Measurements from ENCODE around the gene MYADML2.
"Not testable (repeated sequence)": the region's sequence is repeated elsewhere in the genome, so short reads cannot be mapped to it uniquely, and the experiment has no call there.

Gene MYADML2

DNA sequence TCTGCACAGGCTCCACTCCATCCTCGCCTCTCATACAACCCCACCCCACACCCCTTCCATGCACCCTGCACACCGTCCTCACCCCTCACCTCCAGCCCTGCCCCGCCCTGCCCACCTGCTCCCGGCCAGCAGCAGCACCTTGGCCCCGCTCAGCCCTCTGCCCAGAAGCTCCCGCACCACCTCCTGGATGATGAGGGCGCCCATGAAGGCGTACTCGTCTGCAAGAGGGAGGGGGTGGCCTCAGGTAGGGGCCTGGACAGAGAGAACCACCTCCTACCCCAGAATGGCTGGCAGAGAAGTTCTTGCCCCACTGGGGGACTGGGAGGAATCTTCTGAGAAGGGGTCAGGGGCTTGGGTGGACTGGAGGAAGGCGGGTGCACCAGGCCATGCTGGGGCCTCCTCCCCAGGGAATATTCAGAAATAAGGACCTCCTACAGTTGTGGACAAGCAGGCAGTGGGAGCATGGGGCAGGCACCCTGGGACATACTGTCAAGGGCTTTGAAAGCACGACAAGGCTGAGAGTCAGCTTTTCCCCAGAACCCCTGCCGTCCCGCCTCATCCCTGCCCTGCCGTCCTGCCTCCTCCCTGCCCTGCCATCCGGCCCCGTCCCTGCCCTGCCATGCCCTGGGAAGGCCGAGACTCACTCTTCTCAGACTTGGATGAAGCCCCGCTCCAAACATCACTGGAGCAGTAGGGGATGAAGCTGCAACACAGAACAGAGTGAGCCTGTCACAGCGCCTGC is 10.8 kb upstream of the MYADML2 start:
- DNase-seq, result no peak

DNA sequence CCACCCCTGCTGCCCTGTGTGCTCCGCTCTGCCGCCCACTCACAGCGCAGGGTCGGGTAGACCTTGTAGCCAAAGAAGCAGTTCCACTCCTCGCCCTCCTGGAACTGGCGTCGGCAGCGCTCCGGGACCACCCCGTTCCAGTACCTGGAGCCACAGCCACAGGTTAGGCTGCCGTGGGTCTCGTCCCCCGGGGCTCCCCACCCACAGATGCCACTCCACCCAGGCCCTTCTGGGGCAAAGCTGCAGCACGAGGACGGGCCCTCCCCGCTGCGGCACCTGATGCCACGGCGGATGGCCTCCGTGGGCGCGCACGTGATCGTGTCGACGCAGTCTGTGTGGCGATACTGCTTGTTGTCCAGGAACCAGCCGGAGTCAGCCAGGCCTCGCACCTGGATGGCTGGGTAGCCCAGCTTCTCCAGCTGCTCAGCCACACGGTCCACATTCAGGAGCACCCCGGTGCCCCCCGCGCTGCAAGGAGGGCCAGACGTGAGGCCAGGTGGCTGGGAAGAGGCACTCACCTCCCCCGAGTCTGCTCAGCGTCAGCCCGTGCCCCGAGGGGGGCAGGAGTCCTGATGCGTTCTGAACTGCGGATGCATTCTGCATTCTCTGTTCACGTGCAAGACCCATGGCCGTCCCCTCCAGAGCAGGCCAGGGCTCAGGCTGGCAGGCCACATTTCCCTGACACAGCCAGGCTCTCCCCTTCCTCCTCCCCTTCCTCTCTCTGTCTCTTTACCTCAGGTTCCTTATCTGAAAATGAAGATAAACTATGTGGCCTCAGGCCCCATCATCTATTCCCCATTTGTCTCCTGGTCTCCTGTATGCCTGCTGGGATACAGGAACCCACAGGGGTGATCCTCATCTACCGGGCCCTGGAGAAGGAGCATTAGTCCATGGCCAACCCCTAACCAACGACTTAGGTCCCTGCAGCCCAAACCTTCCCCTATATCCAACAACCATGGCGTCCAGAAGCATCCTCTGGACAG is 9.9 kb upstream of the MYADML2 start:
- DNase-seq, result no peak

DNA sequence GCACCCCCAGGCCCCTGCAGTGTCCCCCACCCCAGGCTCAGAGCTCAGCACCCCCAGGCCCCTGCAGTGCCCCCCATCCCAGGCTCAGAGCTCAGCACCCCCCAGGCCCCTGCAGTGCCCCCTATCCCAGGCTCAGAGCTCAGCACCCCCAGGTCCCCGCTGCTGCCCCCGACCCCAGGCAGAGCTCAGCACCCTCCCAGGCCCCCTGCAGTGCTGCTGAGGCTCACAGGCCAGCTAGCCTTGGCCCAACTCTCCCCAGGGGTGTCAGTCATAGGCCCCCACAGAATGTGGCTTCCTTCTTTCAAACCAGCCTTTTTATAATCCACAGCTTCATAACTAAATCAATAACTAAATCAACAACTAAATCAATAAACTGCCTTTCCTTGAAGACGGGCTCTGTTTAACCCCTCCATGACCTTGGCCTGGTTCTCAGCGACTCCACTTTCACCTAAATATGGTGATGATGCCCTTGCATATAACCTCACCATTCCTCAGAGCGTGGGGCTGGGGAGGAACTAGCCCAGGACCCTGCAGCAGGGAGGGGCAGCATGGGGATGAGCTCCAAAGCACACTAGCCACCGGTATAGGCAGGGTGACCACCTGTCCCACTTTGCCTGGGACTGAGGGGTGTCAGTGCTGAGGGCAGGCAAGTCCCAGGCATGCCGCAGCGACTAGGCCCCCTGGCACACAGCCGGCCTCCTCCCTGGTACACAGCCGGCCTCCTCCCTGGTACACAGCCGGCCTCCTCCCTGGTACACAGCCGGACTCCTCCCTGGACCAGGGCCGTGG is 8.9 kb upstream of the MYADML2 start:
- no peak for DNase-seq

DNA sequence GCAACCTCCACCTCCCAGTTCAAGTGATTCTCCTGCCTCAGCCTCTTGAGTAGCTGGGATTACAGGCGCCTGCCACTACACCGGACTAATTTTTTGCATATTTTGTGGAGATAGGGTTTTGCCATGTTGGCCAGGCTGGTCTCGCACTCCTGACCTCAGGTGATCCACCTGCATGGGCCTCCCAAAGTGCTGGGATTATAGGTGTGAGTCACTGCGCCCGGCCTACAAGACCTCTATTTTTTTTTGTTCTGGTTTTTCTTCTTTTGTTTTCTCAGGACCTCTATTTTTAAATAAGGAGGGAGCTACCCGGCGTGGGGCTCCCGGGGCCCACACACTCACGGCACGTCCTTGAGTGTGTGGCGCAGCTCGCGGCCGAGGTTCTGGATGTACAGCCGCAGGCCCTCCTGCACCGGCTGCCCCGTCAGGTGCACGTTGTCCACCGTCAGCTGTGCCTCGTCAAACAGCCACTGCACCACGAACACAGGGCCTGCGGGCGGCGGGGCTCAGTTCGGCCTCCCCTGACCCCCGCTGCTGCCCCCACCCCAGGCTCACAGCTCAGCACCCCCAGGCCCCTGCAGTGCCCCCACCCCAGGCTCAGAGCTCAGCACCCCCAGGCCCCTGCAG is 8.1 kb upstream of the MYADML2 start:
- DNase-seq, result no peak

DNA sequence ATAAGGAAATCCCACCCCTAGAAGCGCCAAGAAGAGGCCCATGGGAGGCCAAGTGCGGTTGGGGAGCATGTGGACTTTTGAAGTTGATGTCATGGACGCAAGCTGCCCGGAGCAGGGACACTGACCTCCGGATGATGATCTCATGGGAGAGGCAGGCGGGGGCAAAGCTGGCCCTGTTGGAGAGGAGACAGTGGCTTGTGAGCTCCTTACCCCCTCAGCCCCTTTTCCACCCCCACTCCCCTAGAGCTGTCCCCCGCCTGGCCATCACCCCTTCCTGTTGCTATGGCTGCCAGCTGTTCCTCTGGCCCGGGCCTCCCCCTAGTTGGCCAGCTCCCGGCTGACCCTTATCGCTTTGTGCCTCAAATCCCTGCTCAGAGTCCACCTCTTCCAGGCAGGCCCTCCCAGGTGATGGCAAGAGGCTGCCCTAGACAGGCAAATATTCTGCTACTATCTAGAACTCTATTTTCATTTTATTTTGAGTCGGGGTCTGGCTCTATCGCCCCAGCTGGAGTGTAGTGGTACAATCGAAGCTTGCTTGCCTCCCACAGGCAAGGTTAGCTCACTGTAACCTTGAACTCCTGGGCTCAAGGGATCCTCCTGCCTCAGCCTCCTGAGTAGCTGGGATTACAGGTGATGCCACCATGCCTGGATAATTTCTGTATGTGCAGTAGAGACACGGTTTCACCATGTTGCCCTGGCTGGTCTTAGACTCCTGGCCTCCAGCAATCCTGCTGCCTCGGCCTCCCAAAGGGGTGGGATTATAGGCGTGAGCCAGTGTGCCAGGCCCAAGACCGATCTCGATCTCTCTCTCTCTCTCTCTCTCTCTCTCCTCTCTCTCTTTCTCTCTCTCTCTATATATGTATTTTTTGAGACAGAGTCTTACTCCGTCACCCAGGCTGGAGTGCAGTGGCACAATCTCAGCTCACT is 7.4 kb upstream of the MYADML2 start:
- DNase-seq, result no peak

DNA sequence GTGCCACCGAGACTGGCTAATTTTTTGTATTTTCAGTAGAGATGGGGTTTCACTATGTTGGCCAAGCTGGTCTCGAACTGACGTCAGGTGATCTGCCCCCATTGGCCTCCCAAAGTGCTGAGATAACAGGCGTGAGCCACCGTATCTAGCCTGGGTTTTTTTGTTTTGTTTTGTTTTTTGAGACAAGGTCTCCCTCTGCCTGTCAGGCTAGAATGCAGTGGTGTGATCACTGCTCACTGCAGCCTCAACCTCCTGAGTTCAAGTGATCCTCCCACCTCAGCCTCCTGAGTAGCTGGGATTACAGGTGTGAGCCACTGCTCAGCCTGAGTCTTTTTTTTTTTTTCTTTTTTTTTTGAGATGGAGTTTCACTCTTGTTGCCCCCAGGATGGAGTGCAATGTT is 6.4 kb upstream of the MYADML2 start:
- DNase-seq, result not testable (repeated sequence)

DNA sequence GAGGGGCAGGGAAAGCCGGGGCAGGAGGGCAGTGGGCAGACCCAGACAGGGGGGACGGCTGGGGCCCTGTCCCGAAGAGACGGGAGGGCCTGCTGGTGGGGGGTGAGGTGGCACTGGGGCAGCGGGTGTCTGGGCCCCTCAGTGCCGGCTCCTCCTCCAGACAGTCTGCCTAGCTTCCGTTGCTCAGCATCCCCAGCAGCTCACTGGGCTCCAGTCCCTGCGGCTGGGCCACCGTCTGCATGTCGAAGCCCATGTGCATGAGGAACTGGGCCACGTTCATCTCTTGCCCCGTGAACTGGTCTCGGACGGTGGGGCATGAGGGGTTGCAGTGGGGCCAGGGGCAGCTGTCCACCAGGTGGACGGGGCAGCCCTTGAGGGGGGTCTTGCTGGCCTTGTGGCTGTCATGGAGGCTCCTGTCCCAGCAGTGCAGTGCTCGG is 5.8 kb upstream of the MYADML2 start:
- DNase-seq, result no peak

DNA sequence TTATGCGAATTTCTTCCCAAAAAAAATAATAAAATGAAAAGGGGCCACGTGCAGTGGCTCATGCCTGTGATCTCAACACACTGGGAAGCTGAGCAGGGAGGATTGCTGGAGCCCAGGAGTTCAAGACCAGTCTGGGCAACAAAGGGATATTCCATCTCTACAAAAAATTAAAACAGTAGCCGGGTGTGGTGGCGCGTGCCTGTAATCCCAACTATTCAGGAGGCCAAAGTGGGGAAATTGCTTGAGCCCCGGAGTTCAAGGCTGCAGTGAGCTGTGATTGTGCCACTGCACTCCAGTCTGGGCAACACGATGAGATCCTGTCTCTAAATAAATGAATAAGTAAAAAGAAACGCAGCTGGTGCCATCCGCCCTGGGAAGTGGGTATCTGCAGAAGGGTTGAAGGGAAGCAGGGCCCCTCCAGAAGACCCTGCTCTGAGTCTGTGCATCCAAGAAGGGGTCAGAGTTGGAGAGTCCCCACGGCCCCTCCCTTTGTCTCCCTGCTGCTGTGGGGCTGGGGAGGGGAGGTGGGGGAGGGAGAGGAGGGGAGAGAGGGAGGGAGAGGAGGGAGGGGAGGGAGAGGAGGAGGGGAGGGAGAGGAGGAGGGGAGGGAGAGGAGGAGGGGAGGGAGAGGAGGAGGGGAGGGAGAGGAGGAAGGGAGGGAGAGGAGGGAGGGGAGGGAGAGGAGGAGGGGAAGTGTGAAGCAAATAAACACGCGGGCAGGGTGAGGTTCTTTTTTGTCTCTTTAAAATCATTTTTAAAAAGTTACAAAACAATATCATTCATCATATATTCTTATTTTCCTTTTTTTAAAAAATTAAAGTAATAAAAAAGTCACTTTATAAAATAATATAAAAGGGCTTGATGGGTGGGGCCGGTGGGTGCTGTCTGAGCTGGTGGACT is 5.0 kb upstream of the MYADML2 start:
- no peak for DNase-seq

DNA sequence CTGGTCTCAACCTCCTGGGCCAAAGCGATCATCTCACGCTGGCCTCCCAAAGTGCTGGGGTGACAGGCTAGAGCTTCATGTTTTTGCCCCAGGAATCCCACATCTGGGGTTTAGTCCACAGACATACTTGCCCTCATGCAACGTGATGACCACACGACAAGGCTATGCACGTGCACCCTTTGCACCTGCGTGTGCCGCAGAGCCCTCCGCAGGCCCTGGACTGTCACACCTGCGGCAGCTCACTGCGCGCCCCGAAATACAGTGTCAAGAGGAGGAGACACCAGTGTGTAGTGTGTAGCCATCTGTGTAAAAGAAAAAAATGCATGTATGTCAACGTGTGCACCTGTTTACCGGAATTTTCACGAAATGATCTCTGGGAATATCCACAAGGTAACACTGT is 3.5 kb upstream of the MYADML2 start:
- DNase-seq, result no peak

DNA sequence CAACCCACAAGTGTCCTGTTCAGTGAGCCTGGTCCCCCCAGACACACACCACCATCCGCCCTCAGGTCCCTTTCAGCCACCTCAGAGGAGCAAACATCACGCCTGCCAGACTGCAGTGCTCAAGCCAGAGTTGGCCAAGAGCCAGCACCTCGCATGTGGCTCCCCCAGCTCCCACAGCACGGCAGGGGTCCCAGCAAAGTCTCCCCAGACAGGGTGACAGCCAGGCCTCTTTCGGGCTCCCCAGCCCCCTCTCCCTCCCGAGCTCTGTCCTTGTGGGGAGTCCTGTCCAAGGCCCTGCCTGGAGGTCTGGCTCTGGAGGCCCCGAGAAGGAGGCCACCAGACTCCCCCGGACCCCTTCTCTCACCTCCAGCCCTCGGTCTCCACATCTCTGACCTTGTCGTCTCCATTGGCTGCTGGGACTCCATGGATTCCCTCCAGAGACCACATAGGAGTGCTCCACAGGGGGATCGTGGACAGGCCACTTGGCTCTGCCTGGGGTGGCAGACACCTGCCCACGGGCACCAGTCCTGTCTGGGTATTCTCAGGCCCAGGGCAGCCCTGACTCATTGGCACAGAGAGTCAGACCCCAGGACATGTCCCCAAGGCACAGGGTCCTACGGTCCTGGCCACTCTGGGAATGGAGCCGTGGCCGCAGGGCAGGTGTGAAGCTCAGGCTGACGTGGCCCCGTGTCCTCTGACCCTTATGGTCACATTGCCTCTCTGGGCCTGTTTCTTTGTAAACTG is 1.8 kb upstream of the MYADML2 start:
- no peak for DNase-seq

DNA sequence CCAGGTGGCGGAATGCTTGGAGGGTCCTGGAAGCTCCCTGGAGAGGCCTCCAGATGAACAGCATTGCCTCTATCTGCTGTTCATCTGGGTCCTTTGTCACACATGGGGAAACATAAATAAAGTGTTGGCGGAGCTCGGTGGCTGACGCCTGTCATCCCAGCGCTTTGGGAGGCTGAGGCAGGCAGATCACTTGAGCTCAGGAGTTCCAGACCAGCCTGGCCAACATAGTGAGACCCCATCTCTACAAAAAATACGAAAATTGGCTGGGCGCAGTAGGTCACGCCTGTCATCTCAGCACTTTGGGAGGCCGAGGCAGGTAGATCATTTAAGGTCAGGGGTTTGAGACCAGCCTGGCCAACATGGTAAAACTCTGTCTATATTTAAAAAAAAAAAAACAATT is 2.2 kb downstream of the MYADML2 start:
- no peak for DNase-seq

DNA sequence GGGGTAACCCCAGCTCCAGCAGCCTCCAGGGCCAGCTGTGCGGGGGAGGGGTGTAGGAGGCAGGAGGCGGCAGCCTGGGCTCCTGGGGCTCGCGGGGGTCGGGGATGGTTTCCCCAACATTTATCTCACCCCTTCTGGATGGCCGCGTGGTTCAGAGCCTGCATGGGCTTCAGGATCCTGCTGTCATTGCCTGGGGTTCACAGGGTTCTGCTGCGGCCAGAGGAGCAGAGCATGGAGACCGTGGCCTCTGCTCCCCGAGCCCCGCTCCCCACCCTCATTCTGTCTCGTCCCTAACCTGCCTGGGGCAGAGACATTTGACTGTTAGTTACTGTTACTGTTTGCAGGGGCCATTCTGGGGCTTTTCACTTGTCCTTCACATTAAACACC is 4.9 kb downstream of the MYADML2 start:
- DNase-seq, result no peak

DNA sequence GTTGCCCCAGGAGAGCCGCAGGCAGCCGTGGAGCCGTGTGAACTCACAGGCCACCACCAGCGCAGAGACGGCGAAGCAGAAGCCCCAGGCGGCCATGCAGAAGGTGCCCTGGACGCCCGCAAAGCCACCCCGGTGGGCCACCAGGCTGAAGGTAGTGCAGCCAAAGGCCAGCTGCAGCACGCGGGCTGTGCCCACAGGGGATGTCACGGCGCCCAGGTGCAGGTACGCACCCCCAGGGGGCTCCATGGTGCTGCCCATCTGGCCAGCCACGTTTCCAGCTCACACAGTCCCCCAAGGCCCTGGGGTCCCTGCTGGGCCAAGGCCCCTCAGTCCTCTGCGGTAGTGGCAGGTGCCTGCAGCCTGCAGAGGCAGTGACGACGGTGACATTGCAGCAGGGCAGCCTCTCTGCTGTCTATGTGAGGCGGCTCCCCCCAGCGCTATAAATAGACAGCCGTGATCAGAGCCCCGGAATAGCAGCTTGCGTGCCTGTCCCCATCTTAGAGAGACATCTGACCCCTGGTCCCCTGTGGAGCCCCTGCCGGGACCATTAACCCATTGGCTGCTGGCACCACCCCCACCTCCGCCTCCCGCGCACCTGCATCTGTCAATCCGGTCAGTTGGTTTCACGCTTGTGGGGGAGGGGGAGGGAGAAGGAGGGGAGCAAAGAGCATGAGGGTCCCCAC is 5.4 kb downstream of the MYADML2 start:
- DNase-seq, result no peak

DNA sequence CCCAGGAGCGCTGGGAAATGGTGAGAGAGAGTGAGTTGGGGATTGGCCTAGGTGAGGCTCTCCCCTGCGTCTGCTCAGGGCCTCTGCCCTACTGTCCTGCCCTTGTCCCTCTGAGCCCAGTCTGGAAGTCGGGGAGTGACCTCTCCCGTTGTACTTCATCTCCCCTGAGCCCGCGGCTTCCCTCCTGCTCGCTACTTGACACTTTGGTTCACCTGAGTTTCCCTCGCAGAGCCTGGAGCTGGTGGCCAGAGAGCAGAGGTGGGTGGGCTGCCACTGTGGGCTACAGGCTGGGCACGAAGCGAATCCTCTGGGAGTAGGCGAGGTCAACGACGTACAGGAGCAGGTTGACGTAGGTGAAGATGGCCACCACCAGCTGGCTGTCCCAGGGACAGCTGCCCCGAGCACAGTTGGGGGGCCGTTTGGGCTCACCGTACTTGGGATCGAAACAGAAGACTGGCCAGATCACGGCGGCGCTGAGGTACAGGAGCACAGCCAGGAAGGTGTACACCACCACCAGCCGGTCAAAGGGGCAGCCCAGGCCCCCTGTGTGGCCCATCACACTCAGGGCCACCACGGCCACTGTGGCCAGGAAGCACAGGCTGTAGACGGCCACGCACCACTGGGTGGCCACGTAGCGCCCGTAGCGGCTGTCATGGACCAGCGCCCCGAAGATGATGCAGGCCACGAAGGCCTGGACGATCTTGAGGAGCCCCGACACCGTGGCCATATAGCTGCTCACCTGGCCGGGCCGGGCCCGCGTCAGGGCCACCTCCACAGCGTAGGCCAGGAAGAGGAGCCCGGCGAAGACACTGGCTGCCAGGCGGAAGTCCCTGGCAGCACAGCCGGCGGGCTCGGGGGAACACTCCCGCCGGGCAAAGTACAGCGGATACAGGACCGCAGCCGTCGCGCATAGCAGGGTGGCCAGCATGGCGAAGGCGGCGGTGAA is 6.2 kb downstream of the MYADML2 start:
- no peak for DNase-seq

DNA sequence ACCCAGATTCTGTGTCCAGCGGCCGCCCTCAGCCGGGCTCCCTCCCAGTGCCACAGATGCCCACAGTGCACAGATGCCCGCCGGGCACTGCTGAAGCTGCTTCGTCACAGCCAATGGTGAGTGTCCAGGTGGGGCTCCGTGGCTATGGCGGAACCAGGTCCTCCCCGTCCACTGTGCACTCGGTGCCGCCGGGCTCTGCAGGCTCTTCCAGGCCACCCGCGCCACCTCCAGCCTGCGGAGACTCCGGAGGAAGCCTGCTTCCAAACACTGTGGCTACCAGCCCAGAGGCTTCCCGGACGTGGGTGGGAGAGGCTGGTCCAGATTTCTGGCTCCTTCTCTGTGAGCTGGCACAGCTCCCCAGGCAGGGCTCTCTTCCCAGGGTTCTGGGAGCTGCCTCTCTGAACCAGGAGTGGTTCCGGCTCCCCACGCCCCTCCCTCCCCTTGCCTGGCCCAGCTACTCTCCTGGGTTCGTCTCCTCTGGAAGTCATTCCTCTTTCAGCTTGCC is 7.1 kb downstream of the MYADML2 start:
- DNase-seq, result peak; percentile 56

DNA sequence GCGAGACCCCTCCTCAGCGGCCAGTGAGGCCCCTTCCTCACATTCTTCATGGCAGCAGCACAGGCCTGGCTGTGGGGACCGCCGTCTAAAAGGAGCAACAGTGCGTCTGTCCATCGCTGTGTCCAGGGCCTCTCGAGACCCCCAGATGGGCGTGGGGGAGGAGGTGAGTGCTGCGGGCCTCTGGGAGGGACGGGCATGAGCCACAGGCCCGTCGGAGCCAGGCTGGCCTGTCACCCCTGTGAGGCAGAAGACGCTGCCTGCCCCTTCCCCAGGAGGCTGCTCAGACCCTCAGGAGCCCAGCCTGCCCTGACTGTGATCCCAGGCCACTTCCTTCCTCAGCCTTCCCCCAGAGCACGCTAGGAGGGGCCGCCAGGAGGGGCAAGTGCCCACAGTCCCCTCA is 7.8 kb downstream of the MYADML2 start:
- no peak for DNase-seq

DNA sequence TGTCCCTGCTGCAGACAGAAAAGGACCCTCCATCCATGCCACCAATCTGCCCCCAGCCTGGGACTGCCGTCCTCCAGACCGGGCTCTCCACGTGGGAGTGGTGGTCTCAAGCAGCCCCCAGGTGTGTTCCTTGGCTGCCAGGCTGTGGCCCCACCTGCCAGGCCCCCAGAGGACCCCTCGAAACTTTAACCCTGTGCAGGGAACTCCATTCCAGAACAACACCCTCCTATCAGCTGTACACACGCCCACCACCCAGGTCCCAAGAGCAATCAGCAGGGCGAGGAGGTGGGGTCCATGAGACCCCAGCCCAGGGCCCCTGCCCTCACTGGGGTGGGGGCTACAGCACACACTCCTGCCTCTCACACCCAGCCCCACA is 11.3 kb downstream of the MYADML2 start:
- DNase-seq, result no peak
